Measurements from ENCODE around the gene DDX59.

Gene DDX59

DNA sequence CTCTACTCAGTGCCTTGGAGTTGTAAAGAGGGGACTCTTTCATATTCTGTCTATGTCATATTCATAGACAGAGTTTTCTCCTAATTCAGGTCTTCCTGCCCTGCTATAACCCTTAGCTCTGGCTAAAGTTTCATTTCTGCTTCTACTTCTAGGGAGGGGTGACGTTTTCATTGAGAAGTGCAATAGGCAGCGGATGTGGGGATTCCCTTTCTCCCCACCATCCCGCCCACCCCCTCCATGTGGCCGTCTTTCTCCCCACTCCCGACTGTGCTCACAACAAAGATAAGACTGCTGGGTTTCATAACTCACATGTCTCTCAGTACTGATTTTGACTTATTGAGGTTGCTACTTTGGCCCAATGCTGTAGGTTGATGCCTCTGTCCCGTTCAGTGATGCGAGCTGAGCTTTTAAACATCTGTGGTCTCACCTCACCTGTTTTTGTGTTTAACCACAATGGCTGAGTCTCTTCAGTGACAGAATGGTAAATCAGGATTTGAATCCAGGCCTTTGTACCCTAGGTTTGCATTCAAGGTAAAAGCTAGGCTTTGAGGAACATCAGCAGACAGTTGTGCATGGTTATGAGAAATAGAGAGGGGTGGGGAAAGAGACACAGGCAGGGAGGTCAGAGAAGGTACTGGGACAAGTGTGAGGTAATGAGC is 41.4 kb downstream of the DDX59 start:
- no peak for DNase-seq

- no peak for DNase-seq
Measured at GRCh38 chr1:200627575-200628222, 42.0 kb downstream of the DDX59 start.

GRCh38 chr1:200626853-200627534 is 42.7 kb downstream of the DDX59 start:
- DNase-seq, result no peak

- no peak for DNase-seq
Measured at GRCh38 chr1:200625381-200625824, 44.3 kb downstream of the DDX59 start.

DNA sequence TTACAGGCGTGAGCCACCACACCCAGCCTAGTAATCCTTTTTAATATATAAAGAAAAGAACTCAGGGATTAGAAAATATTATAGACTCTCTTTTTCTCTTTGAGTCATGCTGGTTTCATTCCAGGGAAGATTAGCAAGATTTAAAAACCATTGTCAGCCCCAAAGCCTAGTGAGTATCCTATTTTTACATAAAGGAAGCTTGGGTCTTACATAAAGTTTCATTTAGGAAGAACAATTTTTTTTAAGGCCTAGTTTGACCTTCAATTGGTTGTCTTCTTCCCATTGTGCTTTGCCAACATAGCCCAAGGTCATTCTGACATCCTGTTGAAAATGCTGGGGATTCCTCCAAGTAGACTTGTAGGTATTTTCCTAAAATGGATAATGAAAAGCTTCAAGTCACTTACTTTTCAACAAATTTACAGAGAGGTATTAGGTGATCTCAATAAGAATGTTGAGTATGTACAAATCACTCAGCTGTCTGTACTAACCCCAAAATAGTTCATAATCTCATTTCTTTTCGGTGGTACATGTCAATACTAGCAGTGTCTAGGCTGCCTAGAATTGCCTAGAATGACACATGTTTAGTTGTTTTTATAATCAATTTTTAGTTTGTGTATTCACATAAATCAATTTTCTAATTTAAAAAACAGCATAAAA is 44.9 kb downstream of the DDX59 start:
- no peak for DNase-seq

GRCh38 chr1:200620273-200621131 is 49.2 kb downstream of the DDX59 start, which contains the start of gene KIF14:
KIF14 (minus strand) TSS chr1:200620751; CDS start chr1:200618723, 2,028 bp downstream.
- peak; percentile 87 for DNase-seq

DNA sequence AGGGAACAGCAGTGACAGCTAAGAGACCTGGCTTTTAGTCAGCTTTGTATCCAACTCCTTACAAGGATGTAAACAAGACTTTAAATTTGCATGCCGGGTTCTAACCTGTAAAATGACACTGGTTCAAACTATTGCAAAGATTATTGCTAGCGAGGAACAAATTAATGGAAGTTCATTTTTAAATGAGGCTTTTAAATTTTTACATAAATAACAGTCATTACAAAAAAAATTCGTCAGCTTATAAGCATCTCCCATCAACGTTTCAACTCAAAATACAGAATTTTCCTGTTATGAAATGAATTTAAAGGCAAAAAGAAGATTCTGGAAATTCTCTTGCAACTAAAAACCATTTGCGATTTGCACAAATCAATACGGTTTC is 49.8 kb downstream of the DDX59 start:
- DNase-seq, result no peak

- DNase-seq, result no peak
Measured at GRCh38 chr1:200610846-200611245, 58.9 kb downstream of the DDX59 start.

DNA sequence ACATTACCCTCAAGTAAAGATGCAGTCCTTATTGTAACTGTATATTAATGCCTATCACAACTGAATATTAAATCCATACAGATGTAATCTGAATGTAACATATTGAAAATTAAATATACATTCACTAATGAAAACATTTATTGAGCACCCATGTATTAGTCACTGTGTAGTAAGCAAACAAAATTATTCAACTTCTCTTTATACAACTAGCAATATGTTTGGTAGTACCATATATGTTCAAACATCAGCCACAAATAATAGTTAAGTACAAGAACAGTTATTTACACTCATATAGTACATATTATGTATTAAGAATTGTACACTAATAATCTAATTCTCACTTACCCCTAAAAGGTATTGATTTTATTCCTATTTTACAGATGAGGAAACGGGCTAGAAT is 67.1 kb downstream of the DDX59 start:
- DNase-seq, result no peak
